Liver (tissue), 9 donors: ENCODE data around the gene ADAMTS2. TPM values are rescaled to one million over a fixed set of nuclear protein-coding genes. Genes with fewer than 3 reads are reported as not detected.

Source experiments
- DNase-seq: peaks from one replicate; pipeline ENCODE4 v3.0.0-alpha.2; 2017; ENCODE audit warnings: low spot score
- H3K27ac ChIP-seq, 2 donors: one replicate each; pipeline ENCODE4 v1.7.0; 2013; ENCODE audit warnings: inconsistent platforms in 2 of 2, low read length in 2 of 2, control low read depth in 1 of 2, low read depth in 1 of 2, mild to moderate bottlenecking in 1 of 2
- H3K27me3 ChIP-seq, 4 donors: one replicate each; pipeline versions ENCODE4 v1.6.1 to v1.7.0; 2013; ENCODE audit warnings: low read length in 3 of 4, inconsistent platforms in 1 of 4, mild to moderate bottlenecking in 1 of 4, moderate library complexity in 1 of 4; ENCODE audit not compliant: control insufficient read depth in 4 of 4, insufficient read depth in 4 of 4
- H3K36me3 ChIP-seq, 4 donors: one replicate each; pipeline versions ENCODE4 v1.6.1 to v1.7.0; 2013; ENCODE audit warnings: low read length in 3 of 4, mild to moderate bottlenecking in 3 of 4, low read depth in 1 of 4, moderate library complexity in 1 of 4; ENCODE audit not compliant: control insufficient read depth in 4 of 4, insufficient read depth in 3 of 4
- H3K4me1 ChIP-seq, 4 donors: one replicate each; pipeline versions ENCODE4 v1.6.1 to v1.7.0; 2013; ENCODE audit warnings: low read length in 3 of 4, mild to moderate bottlenecking in 3 of 4, moderate library complexity in 1 of 4; ENCODE audit not compliant: control insufficient read depth in 4 of 4, insufficient read depth in 4 of 4
- H3K4me3 ChIP-seq, 3 donors: one replicate each; pipeline versions ENCODE4 v1.6.1 to v1.7.0; 2013; ENCODE audit warnings: low read length in 3 of 3, control low read depth in 1 of 3, low read depth in 1 of 3, mild to moderate bottlenecking in 1 of 3
- H3K9ac ChIP-seq, 2 donors: one replicate each; pipeline ENCODE4 v1.7.0; 2013; ENCODE audit warnings: low read length in 2 of 2, mild to moderate bottlenecking in 2 of 2, moderate library complexity in 2 of 2, control low read depth in 1 of 2, low read depth in 1 of 2
- H3K9me3 ChIP-seq, 4 donors: one replicate each; pipeline versions ENCODE4 v1.6.1 to v1.7.0; 2013; ENCODE audit warnings: low read length in 3 of 4; ENCODE audit not compliant: control insufficient read depth in 4 of 4
- EGR1 ChIP-seq, 2 donors: IDR thresholded peaks; 2 replicates each; pipeline ENCODE4 v1.6.1; 2016 to 2018; ENCODE audit warnings: antibody characterized with exemption in 2 of 2, low read depth in 2 of 2
- FOXA1 ChIP-seq: IDR thresholded peaks from 2 replicates; pipeline ENCODE4 v1.6.1; 2016; ENCODE audit warnings: antibody characterized with exemption
- FOXA2 ChIP-seq: IDR thresholded peaks from 2 replicates; pipeline ENCODE4 v1.6.1; 2016; ENCODE audit warnings: antibody characterized with exemption
- GABPA ChIP-seq, 2 donors: IDR thresholded peaks in 1 of 2; conservative IDR thresholded peaks in 1 of 2; 2 replicates each; pipeline ENCODE4 v1.6.1; 2016; ENCODE audit warnings: antibody characterized with exemption in 2 of 2, mild to moderate bottlenecking in 1 of 2, moderate library complexity in 1 of 2
- HNF4A ChIP-seq, 2 donors: conservative IDR thresholded peaks; 2 replicates each; pipeline ENCODE4 v1.6.1; 2016; ENCODE audit warnings: antibody characterized with exemption in 2 of 2, mild to moderate bottlenecking in 2 of 2
- HNF4G ChIP-seq: IDR thresholded peaks from 2 replicates; pipeline ENCODE4 v1.6.1; 2016; ENCODE audit warnings: antibody characterized with exemption
- JUND ChIP-seq, 2 donors: IDR thresholded peaks; 2 replicates each; pipeline ENCODE4 v1.6.1; 2016; ENCODE audit warnings: antibody characterized with exemption in 2 of 2
- NR2F2 ChIP-seq: IDR thresholded peaks from 2 replicates; pipeline ENCODE4 v1.6.1; 2016; ENCODE audit warnings: antibody characterized with exemption
- RAD21 ChIP-seq, 2 donors: IDR thresholded peaks; 2 replicates each; pipeline ENCODE4 v1.6.1; 2016; ENCODE audit warnings: antibody characterized with exemption in 2 of 2, mild to moderate bottlenecking in 2 of 2
- RXRA ChIP-seq, 2 donors: IDR thresholded peaks; 2 replicates each; pipeline ENCODE4 v1.6.1; 2017 to 2018; ENCODE audit warnings: antibody characterized with exemption in 2 of 2, mild to moderate bottlenecking in 1 of 2
- SP1 ChIP-seq: IDR thresholded peaks from 2 replicates; pipeline ENCODE4 v1.6.1; 2018; ENCODE audit warnings: antibody characterized with exemption, mild to moderate bottlenecking
- TAF1 ChIP-seq: conservative IDR thresholded peaks from 2 replicates; pipeline ENCODE4 v1.6.1; 2016; ENCODE audit warnings: antibody characterized with exemption, mild to moderate bottlenecking
- YY1 ChIP-seq: IDR thresholded peaks from 2 replicates; pipeline ENCODE4 v1.6.1; 2016; ENCODE audit warnings: antibody characterized with exemption, mild to moderate bottlenecking
- WGBS: extraction: QIAGEN DNeasy Blood & Tissue Kit; methylation state at CpG from one replicate; pipeline ENCODE4 v1.1.7; 2013; 5-methylcytosine and 5-hydroxymethylcytosine counted together
- polyA plus RNA-seq, 2 donors: library from polyadenylated mRNA; stranded (reverse) in 1 of 2; unstranded in 1 of 2; fragments of 200-250 nt in 1 of 2; fragments of >200 nt in 1 of 2; fragmentation: Nextera tagmentation in 1 of 2; extraction: Ambion mirVana in 1 of 2; gene quantifications; one replicate each; pipeline versions ENCODE4 v1.2.1 to v1.2.3, GENCODE V29; 2013 to 2015
- total RNA-seq, 2 donors: library from RNA; depleted of rRNA; stranded (reverse); fragments of >200 nt; gene quantifications; one replicate each; pipeline ENCODE4 v1.2.3, GENCODE V29; 2014
- TF ChIP-seq, protein P1 (sequence below): IDR thresholded peaks from 2 replicates; pipeline ENCODE4 v1.6.1; 2016; ENCODE audit warnings: antibody characterized with exemption
- TF ChIP-seq, protein P2 (sequence below): IDR thresholded peaks from 2 replicates; pipeline ENCODE4 v1.6.1; 2016; ENCODE audit warnings: antibody characterized with exemption
- TF ChIP-seq, protein P3 (sequence below): IDR thresholded peaks from 2 replicates; pipeline ENCODE4 v1.6.1; 2016; ENCODE audit warnings: antibody characterized with exemption
- TF ChIP-seq, protein P4 (sequence below): fragments of 150-350 bp; IDR thresholded peaks from 2 replicates; pipeline ENCODE4 v1.5.1; 2017; ENCODE audit warnings: improper control_type of control experiment, low read depth, low read length; ENCODE audit not compliant: missing input control
- TF ChIP-seq, protein P5 (sequence below): IDR thresholded peaks from 2 replicates; pipeline ENCODE4 v1.6.1; 2016; ENCODE audit warnings: antibody characterized with exemption, mild to moderate bottlenecking
- donor health status: healthy.
- donor health status: healthy.
- donor health status: healthy.
- donor health status: healthy.
- donor health status: healthy.

ADAMTS2 gene
- total and polyA plus RNA-seq, 4 donors = 2.7 to 24.3 (median 12.0) TPM

DNA sequence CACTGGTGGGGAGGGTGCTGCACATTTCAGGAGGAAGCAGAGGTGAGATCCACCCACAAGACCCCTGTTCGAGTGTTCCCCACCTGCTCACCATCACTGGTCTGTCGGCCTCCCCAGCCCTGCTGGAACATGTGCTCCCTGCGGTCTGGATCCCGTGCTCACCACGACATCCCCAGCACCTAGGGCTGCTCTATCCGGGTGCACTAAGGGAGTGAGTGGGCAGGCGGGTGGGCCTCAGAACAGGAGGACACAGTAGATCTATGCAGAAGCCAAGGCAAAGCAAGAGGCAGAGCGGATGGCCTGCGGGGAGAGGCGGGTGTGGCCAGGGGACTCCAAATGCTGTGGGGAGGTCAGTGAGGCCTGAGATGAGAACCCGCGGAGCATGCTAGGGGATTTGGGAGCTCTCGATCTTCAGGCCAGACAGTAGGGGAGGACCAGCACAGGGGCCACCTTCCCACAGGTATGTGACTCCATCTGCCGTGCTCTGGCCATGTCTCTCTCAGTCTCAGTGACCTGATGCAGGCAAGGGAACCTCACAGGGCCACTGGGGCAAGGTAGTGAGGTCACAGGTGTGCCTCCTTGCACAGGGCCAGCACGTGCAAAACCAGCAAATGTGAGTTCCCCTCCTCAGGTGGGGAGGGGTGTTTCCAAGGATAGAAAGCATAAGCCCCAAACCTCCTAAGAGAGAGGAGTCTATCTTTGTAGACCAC lies 150.9 kb downstream of the ADAMTS2 start:
- Histone ChIP-seq H3K36me3 (no peaks in the 10 kb centered on the region), H3K4me1 (peaks cover 0 to 7% (median 0%) of the 10 kb centered on the region in 4 donors), H3K27me3 (no peaks in the 10 kb centered on the region), H3K9ac (no peak overlapping the region), H3K4me3 (no peak overlapping the region), H3K9me3 (no peaks in the 10 kb centered on the region), H3K27ac (no peak overlapping the region)
- 86% methylated on average over 15 of the region's 15 CpGs for WGBS
- no peak for DNase-seq
- TF ChIP-seq, protein P1, sequence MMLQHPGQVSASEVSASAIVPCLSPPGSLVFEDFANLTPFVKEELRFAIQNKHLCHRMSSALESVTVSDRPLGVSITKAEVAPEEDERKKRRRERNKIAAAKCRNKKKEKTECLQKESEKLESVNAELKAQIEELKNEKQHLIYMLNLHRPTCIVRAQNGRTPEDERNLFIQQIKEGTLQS = no peak
- no peak for TF ChIP-seq NR2F2
- TF ChIP-seq, protein P2, sequence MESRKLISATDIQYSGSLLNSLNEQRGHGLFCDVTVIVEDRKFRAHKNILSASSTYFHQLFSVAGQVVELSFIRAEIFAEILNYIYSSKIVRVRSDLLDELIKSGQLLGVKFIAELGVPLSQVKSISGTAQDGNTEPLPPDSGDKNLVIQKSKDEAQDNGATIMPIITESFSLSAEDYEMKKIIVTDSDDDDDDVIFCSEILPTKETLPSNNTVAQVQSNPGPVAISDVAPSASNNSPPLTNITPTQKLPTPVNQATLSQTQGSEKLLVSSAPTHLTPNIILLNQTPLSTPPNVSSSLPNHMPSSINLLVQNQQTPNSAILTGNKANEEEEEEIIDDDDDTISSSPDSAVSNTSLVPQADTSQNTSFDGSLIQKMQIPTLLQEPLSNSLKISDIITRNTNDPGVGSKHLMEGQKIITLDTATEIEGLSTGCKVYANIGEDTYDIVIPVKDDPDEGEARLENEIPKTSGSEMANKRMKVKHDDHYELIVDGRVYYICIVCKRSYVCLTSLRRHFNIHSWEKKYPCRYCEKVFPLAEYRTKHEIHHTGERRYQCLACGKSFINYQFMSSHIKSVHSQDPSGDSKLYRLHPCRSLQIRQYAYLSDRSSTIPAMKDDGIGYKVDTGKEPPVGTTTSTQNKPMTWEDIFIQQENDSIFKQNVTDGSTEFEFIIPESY = no peak
- no peak for TF ChIP-seq RXRA (IDR thresholded peaks at IDR 0.05)
- no peak for TF ChIP-seq HNF4G
- TF ChIP-seq FOXA2 = no peak
- no peak for TF ChIP-seq SP1
- TF ChIP-seq HNF4A (conservative IDR thresholded peaks at IDR 0.05) = no peak
- TF ChIP-seq EGR1 (IDR thresholded peaks at IDR 0.05; ENCODE audit: low read depth in 2 of 2) = no peak
- no peak for TF ChIP-seq JUND (IDR thresholded peaks at IDR 0.05)
- TF ChIP-seq, protein P3, sequence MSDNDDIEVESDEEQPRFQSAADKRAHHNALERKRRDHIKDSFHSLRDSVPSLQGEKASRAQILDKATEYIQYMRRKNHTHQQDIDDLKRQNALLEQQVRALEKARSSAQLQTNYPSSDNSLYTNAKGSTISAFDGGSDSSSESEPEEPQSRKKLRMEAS = no peak
- TF ChIP-seq RAD21 (IDR thresholded peaks at IDR 0.05) = no peak
- TF ChIP-seq, protein P4, sequence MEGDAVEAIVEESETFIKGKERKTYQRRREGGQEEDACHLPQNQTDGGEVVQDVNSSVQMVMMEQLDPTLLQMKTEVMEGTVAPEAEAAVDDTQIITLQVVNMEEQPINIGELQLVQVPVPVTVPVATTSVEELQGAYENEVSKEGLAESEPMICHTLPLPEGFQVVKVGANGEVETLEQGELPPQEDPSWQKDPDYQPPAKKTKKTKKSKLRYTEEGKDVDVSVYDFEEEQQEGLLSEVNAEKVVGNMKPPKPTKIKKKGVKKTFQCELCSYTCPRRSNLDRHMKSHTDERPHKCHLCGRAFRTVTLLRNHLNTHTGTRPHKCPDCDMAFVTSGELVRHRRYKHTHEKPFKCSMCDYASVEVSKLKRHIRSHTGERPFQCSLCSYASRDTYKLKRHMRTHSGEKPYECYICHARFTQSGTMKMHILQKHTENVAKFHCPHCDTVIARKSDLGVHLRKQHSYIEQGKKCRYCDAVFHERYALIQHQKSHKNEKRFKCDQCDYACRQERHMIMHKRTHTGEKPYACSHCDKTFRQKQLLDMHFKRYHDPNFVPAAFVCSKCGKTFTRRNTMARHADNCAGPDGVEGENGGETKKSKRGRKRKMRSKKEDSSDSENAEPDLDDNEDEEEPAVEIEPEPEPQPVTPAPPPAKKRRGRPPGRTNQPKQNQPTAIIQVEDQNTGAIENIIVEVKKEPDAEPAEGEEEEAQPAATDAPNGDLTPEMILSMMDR = no peak
- TF ChIP-seq FOXA1 = no peak
- TF ChIP-seq, protein P5, sequence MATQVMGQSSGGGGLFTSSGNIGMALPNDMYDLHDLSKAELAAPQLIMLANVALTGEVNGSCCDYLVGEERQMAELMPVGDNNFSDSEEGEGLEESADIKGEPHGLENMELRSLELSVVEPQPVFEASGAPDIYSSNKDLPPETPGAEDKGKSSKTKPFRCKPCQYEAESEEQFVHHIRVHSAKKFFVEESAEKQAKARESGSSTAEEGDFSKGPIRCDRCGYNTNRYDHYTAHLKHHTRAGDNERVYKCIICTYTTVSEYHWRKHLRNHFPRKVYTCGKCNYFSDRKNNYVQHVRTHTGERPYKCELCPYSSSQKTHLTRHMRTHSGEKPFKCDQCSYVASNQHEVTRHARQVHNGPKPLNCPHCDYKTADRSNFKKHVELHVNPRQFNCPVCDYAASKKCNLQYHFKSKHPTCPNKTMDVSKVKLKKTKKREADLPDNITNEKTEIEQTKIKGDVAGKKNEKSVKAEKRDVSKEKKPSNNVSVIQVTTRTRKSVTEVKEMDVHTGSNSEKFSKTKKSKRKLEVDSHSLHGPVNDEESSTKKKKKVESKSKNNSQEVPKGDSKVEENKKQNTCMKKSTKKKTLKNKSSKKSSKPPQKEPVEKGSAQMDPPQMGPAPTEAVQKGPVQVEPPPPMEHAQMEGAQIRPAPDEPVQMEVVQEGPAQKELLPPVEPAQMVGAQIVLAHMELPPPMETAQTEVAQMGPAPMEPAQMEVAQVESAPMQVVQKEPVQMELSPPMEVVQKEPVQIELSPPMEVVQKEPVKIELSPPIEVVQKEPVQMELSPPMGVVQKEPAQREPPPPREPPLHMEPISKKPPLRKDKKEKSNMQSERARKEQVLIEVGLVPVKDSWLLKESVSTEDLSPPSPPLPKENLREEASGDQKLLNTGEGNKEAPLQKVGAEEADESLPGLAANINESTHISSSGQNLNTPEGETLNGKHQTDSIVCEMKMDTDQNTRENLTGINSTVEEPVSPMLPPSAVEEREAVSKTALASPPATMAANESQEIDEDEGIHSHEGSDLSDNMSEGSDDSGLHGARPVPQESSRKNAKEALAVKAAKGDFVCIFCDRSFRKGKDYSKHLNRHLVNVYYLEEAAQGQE = no peak
- TF ChIP-seq TAF1 = no peak
- TF ChIP-seq GABPA (IDR thresholded peaks at IDR 0.05 in 1 of 2, conservative IDR thresholded peaks at IDR 0.05 in 1 of 2) = no peak
- no peak for TF ChIP-seq YY1
